ENCODE results near the gene ZFAND2A.
A peak's percentile ranks its signal among the peaks of the same experiment; 100 is the strongest.
"Not testable (repeated sequence)": the region's sequence is repeated elsewhere in the genome, so short reads cannot be mapped to it uniquely, and the experiment has no call there.

The ZFAND2A gene

GRCh38 chr7:1169409-1170368 lies 9.7 kb upstream of the ZFAND2A start:
- TF ChIP-seq, protein P1, sequence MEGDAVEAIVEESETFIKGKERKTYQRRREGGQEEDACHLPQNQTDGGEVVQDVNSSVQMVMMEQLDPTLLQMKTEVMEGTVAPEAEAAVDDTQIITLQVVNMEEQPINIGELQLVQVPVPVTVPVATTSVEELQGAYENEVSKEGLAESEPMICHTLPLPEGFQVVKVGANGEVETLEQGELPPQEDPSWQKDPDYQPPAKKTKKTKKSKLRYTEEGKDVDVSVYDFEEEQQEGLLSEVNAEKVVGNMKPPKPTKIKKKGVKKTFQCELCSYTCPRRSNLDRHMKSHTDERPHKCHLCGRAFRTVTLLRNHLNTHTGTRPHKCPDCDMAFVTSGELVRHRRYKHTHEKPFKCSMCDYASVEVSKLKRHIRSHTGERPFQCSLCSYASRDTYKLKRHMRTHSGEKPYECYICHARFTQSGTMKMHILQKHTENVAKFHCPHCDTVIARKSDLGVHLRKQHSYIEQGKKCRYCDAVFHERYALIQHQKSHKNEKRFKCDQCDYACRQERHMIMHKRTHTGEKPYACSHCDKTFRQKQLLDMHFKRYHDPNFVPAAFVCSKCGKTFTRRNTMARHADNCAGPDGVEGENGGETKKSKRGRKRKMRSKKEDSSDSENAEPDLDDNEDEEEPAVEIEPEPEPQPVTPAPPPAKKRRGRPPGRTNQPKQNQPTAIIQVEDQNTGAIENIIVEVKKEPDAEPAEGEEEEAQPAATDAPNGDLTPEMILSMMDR (IDR thresholded peaks at IDR 0.05; ENCODE audit: low read depth, low read length), result peak; percentile 80
- H3K4me3 ChIP-seq (replicated peaks in 1 of 2; ENCODE audit: low read depth in 2 of 2, low read length in 2 of 2), result peak overlapping the region; percentile 2 to 39
- DNase-seq (ENCODE audit: low read depth in 2 of 2), result peak; percentile 56 to 74

- TF ChIP-seq, protein P1 (IDR thresholded peaks at IDR 0.05; ENCODE audit: low read depth, low read length), result no peak
- DNase-seq (ENCODE audit: low read depth in 2 of 2), result no peak
- H3K4me3 ChIP-seq (replicated peaks in 1 of 2; ENCODE audit: low read depth in 2 of 2, low read length in 2 of 2), result no peak overlapping the region
Measured at GRCh38 chr7:1168422-1168821, 8.4 kb upstream of the ZFAND2A start.

- no peak overlapping the region for H3K4me3 ChIP-seq (replicated peaks in 1 of 2; ENCODE audit: low read depth in 2 of 2, low read length in 2 of 2)
- TF ChIP-seq, protein P1 (IDR thresholded peaks at IDR 0.05; ENCODE audit: low read depth, low read length), result no peak
Measured at GRCh38 chr7:1164436-1164835, 4.4 kb upstream of the ZFAND2A start.

GRCh38 chr7:1163121-1163520 lies 3.1 kb upstream of the ZFAND2A start:
- H3K4me3 ChIP-seq (replicated peaks in 1 of 2; ENCODE audit: low read depth in 2 of 2, low read length in 2 of 2), result no peak overlapping the region
- no peak for DNase-seq (ENCODE audit: low read depth in 2 of 2)
- TF ChIP-seq, protein P1 (IDR thresholded peaks at IDR 0.05; ENCODE audit: low read depth, low read length), result no peak

More at GRCh38 chr7:1164436-1164835, 4.4 kb upstream of the ZFAND2A start:
- no peak for DNase-seq (ENCODE audit: low read depth in 2 of 2)

- TF ChIP-seq, protein P1 (IDR thresholded peaks at IDR 0.05; ENCODE audit: low read depth, low read length), result no peak
- peak overlapping the region; percentile 72 to 82 for H3K4me3 ChIP-seq (replicated peaks in 1 of 2; ENCODE audit: low read depth in 2 of 2, low read length in 2 of 2)
- peak in 1 of 2 donors; percentile 43 for DNase-seq (ENCODE audit: low read depth in 2 of 2)
Measured at GRCh38 chr7:1160670-1161021, 650 bp upstream of the ZFAND2A start.

GRCh38 chr7:1159231-1159630 lies 765 bp downstream of the ZFAND2A start:
- peak overlapping the region; percentile 99 to 100 for H3K4me3 ChIP-seq (replicated peaks in 1 of 2; ENCODE audit: low read depth in 2 of 2, low read length in 2 of 2)

GRCh38 chr7:1158203-1159126 lies 1.5 kb downstream of the ZFAND2A start:
- H3K4me3 ChIP-seq (replicated peaks in 1 of 2; ENCODE audit: low read depth in 2 of 2, low read length in 2 of 2), result peak overlapping the region; percentile 99 to 100
- no peak for DNase-seq (ENCODE audit: low read depth in 2 of 2)
- TF ChIP-seq, protein P1 (IDR thresholded peaks at IDR 0.05; ENCODE audit: low read depth, low read length), result no peak

More at GRCh38 chr7:1159231-1159630, 765 bp downstream of the ZFAND2A start:
- DNase-seq (ENCODE audit: low read depth in 2 of 2), result not testable (repeated sequence)

Measured in cardiac fibroblast (primary cell).